GM10248 (cell line): ENCODE results near the gene ARFIP2.

Source experiments
- CTCF ChIA-PET: fragments of 300-600 bp; sonication (Branson Sonifier 250); formaldehyde crosslinking; extraction: SDS; loops from one replicate; lab custom pipeline; 2021; ENCODE audit warnings: antibody characterized with exemption; lab: Yijun Ruan, JAX
- POLR2A ChIA-PET: fragments of 350-650 bp; sonication (Branson Sonifier 250); formaldehyde crosslinking; extraction: SDS; loops from one replicate; lab custom pipeline; 2020; ENCODE audit warnings: antibody characterized with exemption; lab: Yijun Ruan, JAX
- DNase-seq: peaks from one replicate; pipeline ENCODE4 v3.0.0; 2012; ENCODE audit errors: extremely low spot score
- TF ChIP-seq, protein P1 (sequence below): IDR thresholded peaks from 2 replicates; pipeline ENCODE4 v1.5.1; 2012; ENCODE audit warnings: mild to moderate bottlenecking, low read depth; ENCODE audit errors: extremely low read depth, missing control alignments, control extremely low read depth

ARFIP2 gene

DNA sequence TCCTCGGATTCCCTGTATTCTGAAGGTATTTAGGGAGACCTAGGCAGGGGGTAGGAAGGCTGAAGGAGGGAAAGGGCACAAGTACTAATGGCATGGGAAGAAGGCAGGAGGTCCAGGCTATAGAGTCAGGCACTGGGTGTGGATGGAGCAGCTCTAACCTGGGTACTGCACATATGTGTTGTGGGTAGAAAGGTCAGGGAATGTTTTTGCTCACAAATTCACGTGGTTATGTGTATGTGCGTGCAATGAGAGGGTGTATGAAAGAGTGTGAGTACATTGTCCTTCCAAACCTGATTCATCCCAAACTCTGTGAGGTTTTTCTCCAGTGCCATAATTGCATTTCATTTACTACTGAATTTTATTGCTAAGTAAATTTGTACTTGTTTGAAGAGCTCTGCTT, 39.1 kb upstream of the ARFIP2 start:
- TF ChIP-seq, protein P1, sequence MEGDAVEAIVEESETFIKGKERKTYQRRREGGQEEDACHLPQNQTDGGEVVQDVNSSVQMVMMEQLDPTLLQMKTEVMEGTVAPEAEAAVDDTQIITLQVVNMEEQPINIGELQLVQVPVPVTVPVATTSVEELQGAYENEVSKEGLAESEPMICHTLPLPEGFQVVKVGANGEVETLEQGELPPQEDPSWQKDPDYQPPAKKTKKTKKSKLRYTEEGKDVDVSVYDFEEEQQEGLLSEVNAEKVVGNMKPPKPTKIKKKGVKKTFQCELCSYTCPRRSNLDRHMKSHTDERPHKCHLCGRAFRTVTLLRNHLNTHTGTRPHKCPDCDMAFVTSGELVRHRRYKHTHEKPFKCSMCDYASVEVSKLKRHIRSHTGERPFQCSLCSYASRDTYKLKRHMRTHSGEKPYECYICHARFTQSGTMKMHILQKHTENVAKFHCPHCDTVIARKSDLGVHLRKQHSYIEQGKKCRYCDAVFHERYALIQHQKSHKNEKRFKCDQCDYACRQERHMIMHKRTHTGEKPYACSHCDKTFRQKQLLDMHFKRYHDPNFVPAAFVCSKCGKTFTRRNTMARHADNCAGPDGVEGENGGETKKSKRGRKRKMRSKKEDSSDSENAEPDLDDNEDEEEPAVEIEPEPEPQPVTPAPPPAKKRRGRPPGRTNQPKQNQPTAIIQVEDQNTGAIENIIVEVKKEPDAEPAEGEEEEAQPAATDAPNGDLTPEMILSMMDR = no peak
- CTCF ChIA-PET = interaction anchor here (1.1 to 2.4 kb wide), 6 partner anchors 11 to 168 kb away, joined by 3 to 13 read pairs (median 4); no protein-coding TSS in a partner anchor
- POLR2A ChIA-PET = no interaction called here
- no peak for DNase-seq

DNA sequence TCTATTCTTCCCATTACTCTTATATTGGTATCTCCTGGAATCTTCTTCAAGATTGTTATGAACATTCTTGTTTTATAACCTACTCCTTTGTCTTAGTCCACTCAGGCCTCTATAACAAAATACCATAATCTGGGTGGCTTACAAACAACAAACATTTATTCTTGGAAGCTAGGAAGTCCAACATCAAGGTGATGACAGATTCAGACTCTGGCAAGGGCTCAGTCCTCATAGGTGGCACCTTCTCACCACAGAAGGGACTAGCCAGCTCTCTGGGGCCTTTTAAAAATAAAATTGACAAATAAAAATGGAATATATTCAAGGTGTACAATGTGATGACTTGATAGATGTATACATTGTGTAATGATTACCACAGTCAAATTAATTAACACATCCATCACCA, 35.7 kb upstream of the ARFIP2 start:
- TF ChIP-seq, protein P1 = no peak
- CTCF ChIA-PET = interaction anchor here (4.1 kb wide), 1 partner anchor 12 kb away, joined by 22 read pairs; no protein-coding TSS in a partner anchor
- POLR2A ChIA-PET = no interaction called here
- DNase-seq = no peak

DNA sequence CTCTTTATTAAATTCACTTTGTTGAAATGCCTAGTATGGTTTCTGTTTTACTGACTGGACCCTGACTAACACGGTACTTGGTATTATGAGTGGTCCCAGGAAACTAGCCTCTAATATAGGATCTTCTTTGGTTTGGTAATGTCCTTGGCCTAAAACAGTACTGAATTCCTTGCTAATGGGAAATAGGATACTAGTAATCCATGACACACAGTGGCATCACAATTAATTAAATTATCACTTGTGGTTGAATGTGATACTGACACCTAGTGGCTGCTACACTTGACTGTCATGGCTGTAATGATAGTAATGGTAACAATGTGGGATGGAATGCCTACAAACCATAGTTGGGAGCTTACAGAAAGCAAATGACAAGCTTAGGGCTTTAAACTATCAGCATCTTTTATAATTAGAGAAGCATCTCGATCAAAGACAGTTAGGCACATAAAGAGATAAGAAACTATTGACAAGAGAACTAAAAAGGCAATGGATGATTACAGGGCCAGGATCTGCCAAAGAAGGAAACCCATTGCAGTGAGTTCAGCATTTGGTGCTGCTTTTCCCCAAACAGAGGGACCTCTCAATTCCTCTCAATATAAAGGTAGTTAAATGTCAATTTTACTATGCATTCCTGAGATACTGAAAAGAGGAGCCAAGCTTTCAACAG, 24.6 kb upstream of the ARFIP2 start:
- ChIA-PET POLR2A (no interaction called here), CTCF (interaction anchor here (0.6 to 6.7 kb wide), 28 partner anchors 9 to 277 kb away, joined by 3 to 63 read pairs (median 4); partner anchors contain the start of genes ARFIP2, DNHD1, MRPL17 and TIMM10B)

DNA sequence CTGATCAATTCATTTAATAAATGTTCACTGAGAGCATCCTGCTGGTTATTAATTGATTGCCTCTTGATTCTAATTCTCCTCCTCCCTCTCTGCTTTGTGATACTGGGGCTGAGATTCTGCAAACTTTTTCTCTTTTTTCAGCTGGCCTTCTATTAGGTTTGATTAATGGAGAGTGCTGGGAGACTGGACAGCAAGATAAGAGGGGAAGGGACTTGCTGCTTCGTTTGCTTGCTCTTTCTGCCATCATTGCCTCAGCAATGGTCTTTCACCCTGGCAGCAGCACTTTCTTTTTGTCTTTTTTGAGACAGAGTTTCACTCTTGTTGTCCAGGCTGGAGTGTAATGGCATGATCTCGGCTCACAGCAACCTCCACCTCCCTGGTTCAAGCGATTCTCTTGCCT, 23.0 kb upstream of the ARFIP2 start:
- no peak for DNase-seq
- CTCF ChIA-PET = interaction anchor here (0.9 to 6.7 kb wide), 10 partner anchors 9 to 126 kb away, joined by 3 to 63 read pairs (median 5); partner anchors contain the start of genes ARFIP2, DNHD1 and TIMM10B
- TF ChIP-seq, protein P1 = no peak
- POLR2A ChIA-PET = no interaction called here

More for the DNA sequence above, 24.6 kb upstream of the ARFIP2 start:
- peak; percentile 42 for DNase-seq
- TF ChIP-seq, protein P1 = peak; percentile 77

DNA sequence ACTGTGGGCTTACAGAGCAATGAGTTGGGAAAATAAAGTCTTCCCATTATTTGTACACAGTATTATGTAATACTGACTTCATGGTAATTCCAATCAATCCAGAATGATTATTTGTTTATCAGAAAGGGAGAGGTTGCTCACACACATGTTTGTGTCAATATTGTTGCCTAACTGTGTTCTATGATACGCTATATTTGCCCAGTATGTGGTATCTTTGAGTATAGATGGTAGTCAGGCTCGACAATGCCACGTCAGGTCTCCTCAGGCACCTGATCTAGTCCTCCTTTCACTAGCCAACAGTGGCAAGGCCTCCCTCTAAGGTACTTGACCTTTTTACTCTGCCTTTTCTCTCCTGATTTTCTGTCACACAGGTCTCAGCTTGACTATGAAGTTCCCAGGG, 21.3 kb upstream of the ARFIP2 start:
- POLR2A ChIA-PET = no interaction called here
- TF ChIP-seq, protein P1 = no peak
- CTCF ChIA-PET = interaction anchor here (1.1 kb wide), 1 partner anchor 29 kb away, joined by 3 read pairs; no protein-coding TSS in a partner anchor

DNA sequence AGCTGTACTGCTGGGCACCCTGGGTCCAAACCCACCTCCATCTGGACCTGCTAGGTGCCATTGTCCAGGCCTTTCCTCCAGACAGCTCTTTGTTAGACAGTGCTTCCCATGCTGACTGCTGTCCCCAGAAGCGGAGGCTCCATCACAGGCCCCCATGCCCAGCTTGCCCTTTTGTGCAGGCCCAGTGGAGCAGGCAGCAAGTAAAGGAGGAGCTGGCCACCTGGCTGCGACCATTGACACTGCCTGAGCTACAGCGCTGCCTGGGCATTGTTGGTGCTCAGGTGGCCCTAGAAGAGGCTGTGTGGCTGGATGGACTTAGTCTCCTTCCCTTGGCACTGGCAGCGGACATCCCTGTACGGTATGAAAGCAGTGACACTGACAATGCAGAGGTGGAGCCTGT, 17.4 kb upstream of the ARFIP2 start:
- TF ChIP-seq, protein P1 = no peak

More for the DNA sequence above, 21.3 kb upstream of the ARFIP2 start:
- DNase-seq = no peak

More for the DNA sequence above, 17.4 kb upstream of the ARFIP2 start:
- ChIA-PET CTCF (interaction anchor here (0.7 to 3.5 kb wide), 7 partner anchors 10 to 119 kb away, joined by 3 to 14 read pairs (median 3); partner anchors contain the start of genes ARFIP2 and TIMM10B), POLR2A (interaction anchor here (0.6 kb wide), 1 partner anchor 173 kb away, joined by 4 read pairs; no protein-coding TSS in a partner anchor)
- DNase-seq = no peak
